Transverse colon (tissue), 4 donors: Measurements from ENCODE around the gene RASGRP1. TPM values are rescaled to one million over a fixed set of nuclear protein-coding genes. Genes with fewer than 3 reads are reported as not detected.

Experiments
- DNase-seq: peaks from one replicate; pipeline ENCODE4 v3.0.0-alpha.2; 2019
- H3K27ac ChIP-seq, 4 donors: fragments of 200-600 bp; sonication (generic); 2 replicates each; pipeline ENCODE4 v1.5.1; 2016 to 2018; ENCODE audit warnings: inconsistent platforms in 4 of 4
- H3K27me3 ChIP-seq: fragments of 200-600 bp; sonication (generic); 2 replicates; pipeline ENCODE4 v1.5.1; 2017; ENCODE audit warnings: inconsistent platforms
- H3K36me3 ChIP-seq, 4 donors: fragments of 200-600 bp; sonication (generic); 2 replicates each; pipeline ENCODE4 v1.5.1; 2017 to 2019; ENCODE audit warnings: inconsistent platforms in 4 of 4
- H3K4me1 ChIP-seq, 4 donors: fragments of 200-600 bp; sonication (generic); 2 replicates each; pipeline ENCODE4 v1.5.1; 2017 to 2020; ENCODE audit warnings: inconsistent platforms in 4 of 4
- H3K4me3 ChIP-seq, 4 donors: fragments of 200-600 bp; sonication (generic); 1 replicate in 1 of 4; 2 replicates in 3 of 4; pipeline versions ENCODE4 v1.5.1 to v1.6.1; 2017 to 2019; ENCODE audit warnings: inconsistent platforms in 4 of 4
- H3K9me3 ChIP-seq, 2 donors: fragments of 200-600 bp; sonication (generic); 2 replicates each; pipeline ENCODE4 v1.5.1; 2017 to 2019; ENCODE audit warnings: inconsistent platforms in 2 of 2
- EP300 ChIP-seq: sonication (generic); formaldehyde crosslinking; IDR thresholded peaks from one replicate; pipeline ENCODE4 v1.6.1; 2017; ENCODE audit warnings: antibody characterized with exemption, low read depth
- POLR2A ChIP-seq: fragments of 450-650 bp; IDR thresholded peaks from one replicate; pipeline ENCODE4 v1.6.1; 2016; ENCODE audit warnings: antibody characterized with exemption, mild to moderate bottlenecking, moderate library complexity
- POLR2AphosphoS5 ChIP-seq, 3 donors: sonication (generic); formaldehyde crosslinking; IDR thresholded peaks; one replicate each; pipeline ENCODE4 v1.6.1; 2016; ENCODE audit warnings: antibody characterized with exemption in 3 of 3
- WGBS, 2 donors: methylation state at CpG; one replicate each; pipeline ENCODE4 v1.1.5; 2018; ENCODE audit warnings: low coverage in 1 of 2; 5-methylcytosine and 5-hydroxymethylcytosine counted together
- in situ Hi-C, 4 donors: fragments of 200-750 bp; cut with MboI; loops; one replicate each; pipeline versions ENCODE4 v1.15.0 to v1.15.1; 2017; ENCODE audit warnings: low sequenced_read_pairs in 3 of 4, low pct_ligation_motif_present in 1 of 4, low pct_unique_long_range_greater_than_20kb in 1 of 4
- intact Hi-C: fragments of 100-400 bp; cut with DNase I; formaldehyde crosslinking; loops from one replicate; pipeline ENCODE4 v1.15.1; 2023; ENCODE audit warnings: low total_unique reads
- total RNA-seq, 4 donors: library from RNA; depleted of rRNA; stranded (reverse); fragments of >200 nt; gene quantifications; one replicate each; pipeline ENCODE4 v1.1.0, GENCODE V29; 2016
- TF ChIP-seq, protein P1 (sequence below), 5 experiments: fragments of 200-600 bp in 3 of 5; fragments of 450-650 bp in 2 of 5; sonication (generic) in 3 of 5; IDR thresholded peaks; 1 replicate in 2 of 5; 2 replicates in 3 of 5; pipeline ENCODE4 v1.5.1; 2016 to 2017; ENCODE audit warnings: antibody characterized with exemption in 5 of 5, inconsistent platforms in 3 of 5, mild to moderate bottlenecking in 2 of 5, moderate library complexity in 1 of 5

The RASGRP1 gene
- total RNA-seq, 4 donors from 2014 or later = 0.40 to 10.8 (median 2.3) TPM

DNA sequence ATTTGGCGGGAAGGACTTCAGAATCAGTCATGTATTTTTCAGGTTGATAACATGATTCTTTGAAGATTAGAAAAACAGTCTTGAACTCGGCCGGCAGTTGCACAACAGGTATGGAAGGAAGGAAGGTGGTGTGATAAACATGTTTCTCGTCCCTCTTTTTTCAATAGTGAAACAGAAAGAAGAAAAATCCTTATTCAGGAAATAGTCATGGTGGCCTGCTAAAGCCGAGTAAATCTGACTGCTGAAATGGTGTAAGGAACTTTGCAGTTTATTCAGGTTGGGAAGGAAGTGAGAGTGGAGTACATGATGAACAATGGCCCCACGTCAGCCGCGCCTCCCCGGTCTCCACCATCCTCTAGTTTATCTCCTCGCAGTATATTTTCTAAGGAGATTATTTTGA is 6.7 kb downstream of the RASGRP1 start:
- no peak overlapping the region for H3K27ac ChIP-seq
- no peaks in the 10 kb centered on the region for H3K9me3 ChIP-seq
- peaks cover 0 to 3% (median 0%) of the 10 kb centered on the region in 4 donors for H3K4me1 ChIP-seq
- peaks cover 1% of the 10 kb centered on the region for H3K27me3 ChIP-seq
- no peak for TF ChIP-seq EP300
- TF ChIP-seq, protein P1, sequence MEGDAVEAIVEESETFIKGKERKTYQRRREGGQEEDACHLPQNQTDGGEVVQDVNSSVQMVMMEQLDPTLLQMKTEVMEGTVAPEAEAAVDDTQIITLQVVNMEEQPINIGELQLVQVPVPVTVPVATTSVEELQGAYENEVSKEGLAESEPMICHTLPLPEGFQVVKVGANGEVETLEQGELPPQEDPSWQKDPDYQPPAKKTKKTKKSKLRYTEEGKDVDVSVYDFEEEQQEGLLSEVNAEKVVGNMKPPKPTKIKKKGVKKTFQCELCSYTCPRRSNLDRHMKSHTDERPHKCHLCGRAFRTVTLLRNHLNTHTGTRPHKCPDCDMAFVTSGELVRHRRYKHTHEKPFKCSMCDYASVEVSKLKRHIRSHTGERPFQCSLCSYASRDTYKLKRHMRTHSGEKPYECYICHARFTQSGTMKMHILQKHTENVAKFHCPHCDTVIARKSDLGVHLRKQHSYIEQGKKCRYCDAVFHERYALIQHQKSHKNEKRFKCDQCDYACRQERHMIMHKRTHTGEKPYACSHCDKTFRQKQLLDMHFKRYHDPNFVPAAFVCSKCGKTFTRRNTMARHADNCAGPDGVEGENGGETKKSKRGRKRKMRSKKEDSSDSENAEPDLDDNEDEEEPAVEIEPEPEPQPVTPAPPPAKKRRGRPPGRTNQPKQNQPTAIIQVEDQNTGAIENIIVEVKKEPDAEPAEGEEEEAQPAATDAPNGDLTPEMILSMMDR (IDR thresholded peaks at IDR 0.05) = no peak
- WGBS, 2 donors = 72 to 77% methylated on average over 10 of the region's 10 CpGs
- no peak for DNase-seq
- H3K36me3 ChIP-seq = no peaks in the 10 kb centered on the region
- in situ Hi-C loops (no loop called here), intact Hi-C loops (no loop called here)
- no peak overlapping the region for H3K4me3 ChIP-seq

- H3K27me3 ChIP-seq = no peaks in the 10 kb centered on the region
- WGBS, 2 donors = 75 to 83% methylated on average over 5 of the region's 5 CpGs
- H3K9me3 ChIP-seq = no peaks in the 10 kb centered on the region
- TF ChIP-seq, protein P1 (IDR thresholded peaks at IDR 0.05) = no peak
- no peak for TF ChIP-seq POLR2A
- no peak for TF ChIP-seq EP300
- TF ChIP-seq POLR2AphosphoS5 (IDR thresholded peaks at IDR 0.05) = no peak
- peaks cover 0 to 3% (median 0%) of the 10 kb centered on the region in 4 donors for H3K4me1 ChIP-seq
- no peak for DNase-seq
- intact Hi-C loops (loop anchor here (1.0 kb wide), 1 partner anchor 19 kb away; no protein-coding TSS in a partner anchor), in situ Hi-C loops (no loop called here)
- H3K27ac ChIP-seq = no peak overlapping the region
- H3K36me3 ChIP-seq = no peaks in the 10 kb centered on the region
- no peak overlapping the region for H3K4me3 ChIP-seq
Measured at GRCh38 chr15:38555686-38556334, 8.8 kb downstream of the RASGRP1 start.

DNA sequence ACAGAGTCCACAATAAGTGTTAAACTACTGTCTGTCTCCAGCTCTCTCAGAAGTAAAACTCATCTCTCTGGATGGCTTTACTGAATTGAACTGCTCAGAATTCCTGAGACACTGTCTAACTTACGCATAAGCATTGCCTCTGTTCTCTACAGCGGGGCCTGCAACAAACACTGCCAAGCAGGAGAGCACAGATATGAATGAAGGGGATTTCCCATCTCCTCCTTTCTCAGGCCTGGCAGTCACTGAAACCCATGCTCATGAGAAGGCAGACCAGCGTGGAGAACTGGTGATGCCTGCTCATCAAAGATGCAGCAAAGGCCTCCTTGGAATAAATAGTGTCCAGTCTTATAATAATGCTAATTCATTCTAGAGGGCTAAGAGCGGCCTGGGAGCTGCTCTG is 10.3 kb downstream of the RASGRP1 start:
- intact Hi-C loops (no loop called here), in situ Hi-C loops (no loop called here)
- H3K36me3 ChIP-seq = no peaks in the 10 kb centered on the region
- H3K4me3 ChIP-seq = no peak overlapping the region
- 77% methylated on average over 4 of the region's 4 CpGs; no CpG with 5 or more reads in 1 of the 2 donors for WGBS, 2 donors
- H3K27me3 ChIP-seq = no peaks in the 10 kb centered on the region
- no peaks in the 10 kb centered on the region for H3K9me3 ChIP-seq
- TF ChIP-seq POLR2AphosphoS5 (IDR thresholded peaks at IDR 0.05) (no peak), POLR2A (no peak)
- TF ChIP-seq, protein P1 (IDR thresholded peaks at IDR 0.05) = no peak
- H3K4me1 ChIP-seq = no peaks in the 10 kb centered on the region
- no peak for DNase-seq
- H3K27ac ChIP-seq = no peak overlapping the region

DNA sequence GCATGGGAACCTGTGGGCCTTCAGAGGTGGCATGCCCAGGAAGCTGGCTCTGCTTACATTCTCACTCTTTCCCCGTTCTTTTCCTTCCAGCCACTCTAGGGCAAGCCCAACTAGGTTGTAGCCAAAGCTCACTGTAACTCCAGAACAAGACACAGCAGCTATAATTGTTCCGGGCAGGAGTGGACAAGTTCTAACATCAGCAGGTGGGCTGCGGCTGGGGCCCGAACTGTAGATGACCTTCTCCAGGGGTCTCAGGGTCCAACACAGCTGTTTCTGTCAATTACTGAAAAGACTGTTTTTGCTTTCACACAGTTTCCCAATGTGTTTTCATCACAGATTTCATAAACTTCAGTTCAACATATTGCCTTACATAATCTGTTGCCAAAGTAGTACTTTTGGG is 11.5 kb downstream of the RASGRP1 start:
- in situ Hi-C loops = no loop called here
- intact Hi-C loops = no loop called here
- H3K36me3 ChIP-seq = no peaks in the 10 kb centered on the region
- no peak overlapping the region for H3K4me3 ChIP-seq
- no peaks in the 10 kb centered on the region for H3K9me3 ChIP-seq
- H3K27me3 ChIP-seq = no peaks in the 10 kb centered on the region
- TF ChIP-seq, protein P1 (IDR thresholded peaks at IDR 0.05) = no peak
- TF ChIP-seq POLR2A = no peak
- TF ChIP-seq EP300 = no peak
- no peak for TF ChIP-seq POLR2AphosphoS5 (IDR thresholded peaks at IDR 0.05)
- WGBS, 2 donors = 89 to 100% methylated on average over 3 to 4 of the region's 4 CpGs
- H3K4me1 ChIP-seq = no peaks in the 10 kb centered on the region
- no peak for DNase-seq
- no peak overlapping the region for H3K27ac ChIP-seq
